MM.1S (cell line): Measurements from ENCODE around the gene HIPK1.

Experiments
- DNase-seq: peaks from one replicate; pipeline ENCODE4 v3.0.0-alpha.2; 2015
- H2AFZ ChIP-seq: fragments of 300-600 bp; sonication (generic); 2 replicates; pipeline ENCODE4 v1.6.0; 2016; ENCODE audit warnings: antibody characterized with exemption, low read length
- H3F3A ChIP-seq: fragments of 300-600 bp; sonication (generic); 2 replicates; pipeline ENCODE4 v1.6.1; 2016; ENCODE audit warnings: mild to moderate bottlenecking, antibody characterized with exemption, low read length, moderate library complexity, mixed read lengths; ENCODE audit not compliant: insufficient read depth
- H3K27ac ChIP-seq: fragments of 300-600 bp; sonication (generic); 2 replicates; pipeline ENCODE4 v1.5.1; 2016; ENCODE audit warnings: mild to moderate bottlenecking, low read length
- H3K27me3 ChIP-seq: fragments of 300-600 bp; sonication (generic); replicated peaks from 2 replicates; pipeline ENCODE4 v1.6.0; 2016; ENCODE audit warnings: low read length; ENCODE audit not compliant: insufficient read depth
- H3K36me3 ChIP-seq: fragments of 300-600 bp; sonication (generic); replicated peaks from 2 replicates; pipeline ENCODE4 v1.6.1; 2016; ENCODE audit warnings: mild to moderate bottlenecking, low read length, mixed read lengths; ENCODE audit not compliant: insufficient read depth
- H3K4me1 ChIP-seq: fragments of 300-600 bp; sonication (generic); 2 replicates; pipeline ENCODE4 v1.6.1; 2016; ENCODE audit warnings: low read length, mixed read lengths
- H3K4me2 ChIP-seq: fragments of 300-600 bp; sonication (generic); 2 replicates; pipeline ENCODE4 v1.6.0; 2016; ENCODE audit warnings: low read depth, low read length
- H3K4me3 ChIP-seq: fragments of 300-600 bp; sonication (generic); 2 replicates; pipeline ENCODE4 v1.5.1; 2016; ENCODE audit warnings: low read length, mixed read lengths
- H3K79me2 ChIP-seq: fragments of 300-600 bp; sonication (generic); 2 replicates; pipeline ENCODE4 v1.6.1; 2016; ENCODE audit warnings: mixed run types, low read length, mixed read lengths
- H3K9ac ChIP-seq: fragments of 300-600 bp; sonication (generic); 2 replicates; pipeline ENCODE4 v1.6.1; 2016; ENCODE audit warnings: low read length, mixed read lengths
- H3K9me2 ChIP-seq: fragments of 300-600 bp; sonication (generic); replicated peaks from 2 replicates; pipeline ENCODE4 v1.6.1; 2016; ENCODE audit warnings: mild to moderate bottlenecking, low read length, mixed read lengths; ENCODE audit not compliant: insufficient read depth
- H3K9me3 ChIP-seq: fragments of 300-600 bp; sonication (generic); replicated peaks from 2 replicates; pipeline ENCODE4 v1.6.1; 2016; ENCODE audit warnings: mild to moderate bottlenecking, low read length, mixed read lengths; ENCODE audit not compliant: insufficient read depth
- H4K20me1 ChIP-seq: fragments of 300-600 bp; sonication (generic); 2 replicates; pipeline ENCODE4 v1.6.1; 2016; ENCODE audit warnings: mild to moderate bottlenecking, low read length, moderate library complexity, mixed read lengths; ENCODE audit not compliant: insufficient read depth
- CTCF ChIP-seq: fragments of 300-600 bp; sonication (generic); IDR thresholded peaks from 2 replicates; pipeline ENCODE4 v1.5.1; 2016; ENCODE audit warnings: antibody characterized with exemption, low read length, mixed read lengths
- EZH2 ChIP-seq: fragments of 300-600 bp; sonication (generic); optimal IDR thresholded peaks from 2 replicates; pipeline ENCODE3; 2017; ENCODE audit warnings: low read depth, mild to moderate bottlenecking, antibody characterized with exemption, low read length, mixed read lengths
- EZH2phosphoT487 ChIP-seq: fragments of 300-600 bp; sonication (generic); IDR thresholded peaks from 2 replicates; pipeline ENCODE4 v1.6.1; 2018; ENCODE audit warnings: antibody characterized with exemption, low read length

HIPK1 gene

GRCh38 chr1:113922957-113923356, 6.2 kb upstream of the HIPK1 start:
- H3K4me1 ChIP-seq: no peaks in the 10 kb centered on the region
- H3K36me3 ChIP-seq: no peaks in the 10 kb centered on the region
- H3F3A ChIP-seq: no peaks in the 10 kb centered on the region
- no peak overlapping the region for H3K27ac ChIP-seq
- no peaks in the 10 kb centered on the region for H4K20me1 ChIP-seq
- DNase-seq: no peak
- TF ChIP-seq EZH2phosphoT487: no peak
- TF ChIP-seq EZH2: no peak
- TF ChIP-seq CTCF: no peak
- H3K27me3 ChIP-seq: no peaks in the 10 kb centered on the region
- H3K79me2 ChIP-seq: no peaks in the 10 kb centered on the region
- no peak overlapping the region for H3K9ac ChIP-seq
- no peaks in the 10 kb centered on the region for H3K9me2 ChIP-seq
- H3K4me2 ChIP-seq: no peak overlapping the region
- no peaks in the 10 kb centered on the region for H3K9me3 ChIP-seq
- H2AFZ ChIP-seq: no peak overlapping the region
- no peak overlapping the region for H3K4me3 ChIP-seq

GRCh38 chr1:113924473-113924872, 4.7 kb upstream of the HIPK1 start:
- H3K79me2 ChIP-seq: no peaks in the 10 kb centered on the region
- no peak overlapping the region for H3K27ac ChIP-seq
- no peaks in the 10 kb centered on the region for H3K9me2 ChIP-seq
- no peaks in the 10 kb centered on the region for H3K4me1 ChIP-seq
- no peak for DNase-seq
- H3K36me3 ChIP-seq: no peaks in the 10 kb centered on the region
- no peak overlapping the region for H3K9ac ChIP-seq
- TF ChIP-seq EZH2: no peak
- no peak for TF ChIP-seq CTCF
- no peak for TF ChIP-seq EZH2phosphoT487
- no peak overlapping the region for H2AFZ ChIP-seq
- H3F3A ChIP-seq: peaks cover 6% of the 10 kb centered on the region; the same call in 1 of the 2 replicates
- no peaks in the 10 kb centered on the region for H3K9me3 ChIP-seq
- H3K27me3 ChIP-seq: no peaks in the 10 kb centered on the region
- H4K20me1 ChIP-seq: no peaks in the 10 kb centered on the region
- no peak overlapping the region for H3K4me2 ChIP-seq
- no peak overlapping the region for H3K4me3 ChIP-seq

- Histone ChIP-seq H3F3A (peaks cover 16% of the 10 kb centered on the region; the same call in 1 of the 2 replicates), H3K9me2 (no peaks in the 10 kb centered on the region), H4K20me1 (no peaks in the 10 kb centered on the region), H3K4me2 (peak overlapping the region; percentile 92), H3K9me3 (no peaks in the 10 kb centered on the region), H3K36me3 (no peaks in the 10 kb centered on the region), H3K27ac (peak overlapping the region; percentile 89), H3K4me1 (peaks cover 7% of the 10 kb centered on the region; the same call in 1 of the 2 replicates), H3K79me2 (peaks cover 37% of the 10 kb centered on the region), H3K9ac (peak overlapping the region; percentile 96), H2AFZ (peak overlapping the region; percentile 57; the same call in 1 of the 2 replicates), H3K4me3 (peak overlapping the region; percentile 87), H3K27me3 (no peaks in the 10 kb centered on the region)
- peak; percentile 36 for DNase-seq
- TF ChIP-seq EZH2 (no peak), EZH2phosphoT487 (no peak), CTCF (no peak)
These were observed 765 bp upstream of the HIPK1 start for GRCh38 chr1:113928187-113928930.
